Measurements from ENCODE around the gene HEATR5A.
"Not testable (repeated sequence)": the region's sequence is repeated elsewhere in the genome, so short reads cannot be mapped to it uniquely, and the experiment has no call there.

The HEATR5A gene

GRCh38 chr14:31320922-31321766, 99.2 kb downstream of the HEATR5A start:
- no peak for TF ChIP-seq CTCF (IDR thresholded peaks at IDR 0.05)
- Histone ChIP-seq H3K36me3 (peaks cover 11 to 40% (median 36%) of the 10 kb centered on the region in 3 donors), H3K4me3 (no peak overlapping the region), H3K27me3 (no peaks in the 10 kb centered on the region), H3K9me3 (no peaks in the 10 kb centered on the region), H3K4me1 (peaks cover 0 to 23% (median 2%) of the 10 kb centered on the region in 4 donors), H3K27ac (peak overlapping the region; percentile 51)
- DNase-seq, result no peak
- intact Hi-C loops (cut with DNase I; ENCODE audit: low total_unique reads), result no loop called here

- intact Hi-C loops (cut with DNase I; ENCODE audit: low total_unique reads), result no loop called here
- peaks cover 0 to 23% (median 2%) of the 10 kb centered on the region in 4 donors for H3K4me1 ChIP-seq
- no peak for TF ChIP-seq CTCF (IDR thresholded peaks at IDR 0.05)
- no peaks in the 10 kb centered on the region for H3K9me3 ChIP-seq
- H3K4me3 ChIP-seq, result no peak overlapping the region
- no peak for DNase-seq
- H3K36me3 ChIP-seq, result peaks cover 18 to 46% (median 45%) of the 10 kb centered on the region in 3 donors
- no peaks in the 10 kb centered on the region for H3K27me3 ChIP-seq
- peak overlapping the region; percentile 51 for H3K27ac ChIP-seq
These were observed 100.1 kb downstream of the HEATR5A start for GRCh38 chr14:31320216-31320615.

- Histone ChIP-seq H3K36me3 (peaks cover 23 to 51% (median 49%) of the 10 kb centered on the region in 3 donors), H3K27me3 (no peaks in the 10 kb centered on the region), H3K4me3 (no peak overlapping the region), H3K4me1 (peaks cover 0 to 23% (median 2%) of the 10 kb centered on the region in 4 donors), H3K27ac (no peak overlapping the region), H3K9me3 (no peaks in the 10 kb centered on the region)
- no peak for TF ChIP-seq CTCF (IDR thresholded peaks at IDR 0.05)
- DNase-seq, result no peak
- intact Hi-C loops (cut with DNase I; ENCODE audit: low total_unique reads), result no loop called here
These were observed 100.6 kb downstream of the HEATR5A start for GRCh38 chr14:31319701-31320100.

GRCh38 chr14:31312934-31313333, 107.4 kb downstream of the HEATR5A start:
- no peak for TF ChIP-seq CTCF (IDR thresholded peaks at IDR 0.05)
- Histone ChIP-seq H3K27ac (no peak overlapping the region), H3K27me3 (no peaks in the 10 kb centered on the region), H3K9me3 (no peaks in the 10 kb centered on the region), H3K36me3 (peaks cover 66 to 87% (median 76%) of the 10 kb centered on the region in 3 donors), H3K4me3 (no peak overlapping the region), H3K4me1 (no peaks in the 10 kb centered on the region)
- DNase-seq, result no peak
- intact Hi-C loops (cut with DNase I; ENCODE audit: low total_unique reads), result no loop called here

- intact Hi-C loops (cut with DNase I; ENCODE audit: low total_unique reads); H3K9me3 ChIP-seq; H3K4me1 ChIP-seq; H3K27ac ChIP-seq; H3K27me3 ChIP-seq; H3K4me3 ChIP-seq; DNase-seq: not testable (repeated sequence)
- H3K36me3 ChIP-seq, result peaks cover 72 to 87% (median 78%) of the 10 kb centered on the region in 3 donors
These were observed 108.0 kb downstream of the HEATR5A start for GRCh38 chr14:31312370-31312769.

GRCh38 chr14:31307618-31308017, 112.7 kb downstream of the HEATR5A start:
- H3K36me3 ChIP-seq, result peaks cover 72 to 90% (median 81%) of the 10 kb centered on the region in 3 donors

More at GRCh38 chr14:31307618-31308017, 112.7 kb downstream of the HEATR5A start:
- intact Hi-C loops (cut with DNase I; ENCODE audit: low total_unique reads), result no loop called here
- H3K4me1 ChIP-seq, result no peaks in the 10 kb centered on the region
- DNase-seq, result no peak
- TF ChIP-seq CTCF (IDR thresholded peaks at IDR 0.05), result no peak
- H3K27ac ChIP-seq, result no peak overlapping the region
- H3K9me3 ChIP-seq, result no peaks in the 10 kb centered on the region
- no peak overlapping the region for H3K4me3 ChIP-seq
- no peaks in the 10 kb centered on the region for H3K27me3 ChIP-seq

Data from tibial artery (tissue), 4 donors.